ENCODE results near the gene C9orf78. TPM values are rescaled to one million over a fixed set of nuclear protein-coding genes. Genes with fewer than 3 reads are reported as not detected.

The C9orf78 gene, protein sequence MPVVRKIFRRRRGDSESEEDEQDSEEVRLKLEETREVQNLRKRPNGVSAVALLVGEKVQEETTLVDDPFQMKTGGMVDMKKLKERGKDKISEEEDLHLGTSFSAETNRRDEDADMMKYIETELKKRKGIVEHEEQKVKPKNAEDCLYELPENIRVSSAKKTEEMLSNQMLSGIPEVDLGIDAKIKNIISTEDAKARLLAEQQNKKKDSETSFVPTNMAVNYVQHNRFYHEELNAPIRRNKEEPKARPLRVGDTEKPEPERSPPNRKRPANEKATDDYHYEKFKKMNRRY
- 10 to 100 TPM; 35.1 to 47.5 (median 37.3) TPM for total RNA-seq
- long read RNA-seq, donor 1, transcript C9orf78-201 (9 exons, 1,795 nt), result major isoform, 114 of 128 reads
- long read RNA-seq, donor 1, partial matches to known transcripts, result 7 of 128 reads
- long read RNA-seq, donor 1, other reads (novel, unspliced or antisense), result 7 of 128 reads
- long read RNA-seq, donor 2, transcript C9orf78-201 (9 exons, 1,795 nt), result major isoform, 50 of 66 reads
- long read RNA-seq, donor 2, partial matches to known transcripts, result 10 of 66 reads
- long read RNA-seq, donor 2, other reads (novel, unspliced or antisense), result 6 of 66 reads

DNA sequence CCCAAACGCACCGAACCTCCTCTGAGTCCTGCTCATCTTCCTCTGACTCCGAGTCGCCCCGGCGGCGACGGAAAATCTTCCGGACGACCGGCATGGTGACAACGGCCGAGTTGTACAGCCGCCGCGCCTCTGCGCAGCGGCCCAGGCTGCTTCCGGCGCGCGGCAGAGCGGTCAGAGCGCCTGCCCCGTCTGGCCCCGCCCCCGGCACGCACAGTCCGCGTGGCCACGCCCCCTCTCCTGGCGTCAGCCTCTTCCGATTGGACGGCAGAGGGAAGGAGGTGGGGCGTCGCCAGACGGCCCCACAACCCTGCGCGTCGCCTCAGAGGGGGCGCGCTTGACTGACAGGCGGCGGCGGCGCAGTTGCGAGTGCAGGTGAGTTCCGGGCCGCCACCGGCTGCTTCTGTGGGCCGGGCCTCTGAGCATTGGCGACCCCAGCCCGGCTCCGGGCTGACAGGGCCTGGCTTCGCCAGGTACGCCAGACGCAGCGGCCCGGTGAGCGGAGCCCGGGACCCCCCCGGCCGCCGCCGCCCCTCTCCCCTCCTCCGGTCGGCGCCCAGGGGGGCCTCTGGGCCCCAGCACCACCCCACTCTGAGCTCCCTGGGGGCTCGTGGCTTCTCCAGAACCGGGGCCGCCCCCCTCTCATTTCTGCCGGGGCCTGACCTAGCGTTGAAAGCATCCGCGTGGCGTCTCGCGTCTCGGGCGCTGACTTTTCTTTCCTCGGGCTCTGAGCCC lies at the start of gene C9orf78, which contains the start of gene USP20:
Gene C9orf78 (minus strand): TSS at position 148 of the 732 bp plus-strand sequence. CDS start 54 bp downstream, at position 94.
Gene USP20 (plus strand): TSS at position 331 of the 732 bp plus-strand sequence. CDS start 17,098 bp downstream, outside the sequence.
- peak within 1 kb of the TSS; percentile 66 for H3K4me3 ChIP-seq
- no peaks in the 10 kb centered on the region for H3K36me3 ChIP-seq (ENCODE audit: low read depth)
- H3K9me3 ChIP-seq, result no peaks in the 10 kb centered on the region
- TF ChIP-seq, protein P1, sequence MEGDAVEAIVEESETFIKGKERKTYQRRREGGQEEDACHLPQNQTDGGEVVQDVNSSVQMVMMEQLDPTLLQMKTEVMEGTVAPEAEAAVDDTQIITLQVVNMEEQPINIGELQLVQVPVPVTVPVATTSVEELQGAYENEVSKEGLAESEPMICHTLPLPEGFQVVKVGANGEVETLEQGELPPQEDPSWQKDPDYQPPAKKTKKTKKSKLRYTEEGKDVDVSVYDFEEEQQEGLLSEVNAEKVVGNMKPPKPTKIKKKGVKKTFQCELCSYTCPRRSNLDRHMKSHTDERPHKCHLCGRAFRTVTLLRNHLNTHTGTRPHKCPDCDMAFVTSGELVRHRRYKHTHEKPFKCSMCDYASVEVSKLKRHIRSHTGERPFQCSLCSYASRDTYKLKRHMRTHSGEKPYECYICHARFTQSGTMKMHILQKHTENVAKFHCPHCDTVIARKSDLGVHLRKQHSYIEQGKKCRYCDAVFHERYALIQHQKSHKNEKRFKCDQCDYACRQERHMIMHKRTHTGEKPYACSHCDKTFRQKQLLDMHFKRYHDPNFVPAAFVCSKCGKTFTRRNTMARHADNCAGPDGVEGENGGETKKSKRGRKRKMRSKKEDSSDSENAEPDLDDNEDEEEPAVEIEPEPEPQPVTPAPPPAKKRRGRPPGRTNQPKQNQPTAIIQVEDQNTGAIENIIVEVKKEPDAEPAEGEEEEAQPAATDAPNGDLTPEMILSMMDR (IDR thresholded peaks at IDR 0.05), result peak; percentile 27
- peaks cover 15% of the 10 kb centered on the region for H3K4me1 ChIP-seq (ENCODE audit: low read depth)
- intact Hi-C loops (cut with DNase I, micrococcal nuclease), result no loop called here
- ATAC-seq (peak; percentile 99), DNase-seq (peak; percentile 98 to 99 (median 98))

DNA sequence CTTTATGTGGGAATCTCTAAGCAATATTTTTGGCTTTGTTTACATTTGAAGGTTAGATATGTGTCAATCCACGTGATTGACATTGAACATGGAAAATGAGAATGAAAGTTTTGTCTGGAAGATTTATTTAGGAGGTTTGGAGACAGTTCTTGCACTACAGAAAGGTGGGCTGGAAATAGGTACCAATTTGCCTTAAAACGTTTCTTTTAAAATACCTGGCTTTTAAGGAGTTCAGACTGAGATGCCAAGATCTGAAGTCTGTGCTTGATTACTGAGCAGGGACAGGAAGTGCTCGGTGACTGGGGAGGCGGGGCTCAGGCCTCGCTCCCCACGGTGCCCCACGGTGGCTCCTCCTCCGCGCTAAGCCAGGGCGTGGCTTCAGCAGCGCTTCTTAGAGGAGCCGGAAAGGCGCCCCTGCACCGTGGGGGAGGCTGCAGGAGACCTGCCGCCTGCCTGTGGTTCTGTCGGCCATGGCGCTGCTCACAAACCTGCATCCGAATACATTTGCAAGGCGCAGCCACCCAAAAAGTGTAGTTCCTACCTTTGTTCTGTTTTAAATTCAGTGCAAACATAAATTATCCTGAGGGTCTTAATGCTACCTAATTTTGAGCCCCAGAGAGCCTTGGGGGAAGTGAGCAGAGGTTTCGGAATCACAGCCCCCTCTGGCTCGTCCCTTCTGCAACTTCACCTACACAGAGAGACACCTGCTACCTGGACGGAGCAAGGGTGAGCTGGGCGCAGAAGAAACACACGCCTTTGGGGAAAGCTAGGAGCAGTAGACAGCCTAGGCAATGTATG lies 49.3 kb upstream of the C9orf78 start:
- no peaks in the 10 kb centered on the region for H3K36me3 ChIP-seq (ENCODE audit: low read depth)
- DNase-seq, result peak; percentile 96 to 98 (median 97)
- no peak overlapping the region for H3K4me3 ChIP-seq
- peaks cover 24% of the 10 kb centered on the region for H3K4me1 ChIP-seq (ENCODE audit: low read depth)
- peak; percentile 81 for ATAC-seq
- no peaks in the 10 kb centered on the region for H3K9me3 ChIP-seq
- intact Hi-C loops (cut with DNase I, micrococcal nuclease), result loop anchor here in 1 of 2 donors (5.0 kb wide), 1 partner anchor 158 kb away; the partner anchor contains the start of gene FNBP1
- TF ChIP-seq, protein P1 (IDR thresholded peaks at IDR 0.05), result no peak

DNA sequence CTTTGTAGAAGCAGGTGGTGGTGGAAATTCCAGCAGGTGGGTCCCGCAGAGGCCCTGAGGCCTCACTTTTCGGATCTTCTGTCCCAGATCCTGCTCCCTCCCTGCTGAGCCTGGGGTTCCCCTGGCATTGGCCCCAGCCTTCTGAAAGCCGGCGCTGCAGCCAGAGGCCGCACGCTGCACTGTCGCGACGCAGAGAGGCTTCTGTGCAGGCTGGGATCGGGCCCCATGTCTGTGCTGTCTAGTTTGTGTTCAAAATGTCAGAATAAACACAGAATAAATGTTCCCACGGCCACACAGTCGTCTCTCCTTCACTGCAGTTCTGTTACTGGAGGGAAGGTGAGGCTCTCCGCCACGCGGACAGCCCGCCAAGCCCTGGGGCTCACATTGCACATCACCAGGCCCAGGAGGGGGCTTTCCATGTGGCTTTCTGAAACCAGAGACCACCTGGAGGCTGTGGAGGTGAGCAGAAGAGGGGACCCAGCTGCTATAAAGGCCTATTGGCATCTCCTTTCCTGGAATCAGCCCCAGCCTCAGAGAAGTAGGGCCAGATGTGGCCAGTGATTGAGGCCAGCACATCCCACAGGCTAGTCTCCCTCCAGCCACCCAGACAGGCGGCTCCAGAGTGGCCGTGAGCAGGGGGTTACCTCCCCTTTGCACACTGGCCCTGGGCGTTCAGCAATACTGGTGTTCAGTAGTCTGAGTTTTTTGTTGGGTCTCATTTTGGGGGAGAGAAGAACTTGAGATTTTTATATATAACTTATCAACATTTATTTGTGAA lies 46.7 kb upstream of the C9orf78 start:
- ATAC-seq, result no peak
- Histone ChIP-seq H3K4me3 (no peak overlapping the region), H3K4me1 (ENCODE audit: low read depth) (peaks cover 24% of the 10 kb centered on the region), H3K9me3 (no peaks in the 10 kb centered on the region), H3K36me3 (ENCODE audit: low read depth) (no peaks in the 10 kb centered on the region)
- TF ChIP-seq, protein P1 (IDR thresholded peaks at IDR 0.05), result no peak
- intact Hi-C loops (cut with DNase I, micrococcal nuclease), result no loop called here
- DNase-seq, result peak in 2 of 3 donors; percentile 28 to 46

DNA sequence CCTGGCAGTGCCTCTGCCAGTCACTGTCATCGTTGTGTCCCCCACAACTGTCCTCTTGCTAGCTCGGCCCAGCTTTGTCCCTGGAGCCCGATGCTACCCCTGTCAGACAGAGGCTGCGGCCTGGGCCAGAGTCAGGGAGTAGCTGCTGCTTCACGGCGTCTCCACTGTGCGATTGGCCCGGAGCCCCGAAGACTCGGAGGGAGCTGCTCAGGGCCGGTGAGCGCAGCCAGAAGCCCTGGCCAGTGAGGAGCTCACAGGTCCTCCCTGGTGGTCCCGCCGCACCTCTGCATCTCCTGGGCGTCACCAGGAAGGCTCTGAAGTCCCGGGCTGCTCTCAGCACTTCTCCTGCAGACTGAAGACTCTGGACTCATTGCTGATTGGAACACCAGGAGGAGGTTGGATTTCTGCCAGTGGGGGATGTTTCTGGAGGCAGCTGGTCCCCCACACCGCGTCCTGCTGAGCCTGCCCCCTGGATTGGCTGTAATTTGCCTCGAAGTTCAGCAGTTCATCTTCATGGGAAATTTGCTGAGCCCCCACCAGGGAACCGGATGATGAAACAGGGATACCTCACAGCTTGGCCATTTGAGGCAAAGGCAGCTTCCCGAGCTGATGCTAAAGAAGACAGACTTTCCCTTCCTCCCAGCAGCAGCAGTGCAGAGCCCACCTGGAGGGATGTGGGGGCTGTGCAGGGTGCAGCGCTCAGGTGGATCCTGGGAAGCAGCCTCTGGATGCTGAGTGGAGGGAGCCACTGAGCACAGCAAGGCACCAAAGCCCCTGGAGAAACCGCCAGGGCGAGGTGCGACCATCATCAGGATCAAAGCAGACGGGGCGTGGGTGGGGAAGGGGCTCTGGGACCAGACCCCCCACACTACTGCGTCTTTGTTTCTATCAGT lies 45.8 kb upstream of the C9orf78 start:
- H3K4me1 ChIP-seq (ENCODE audit: low read depth), result peaks cover 18% of the 10 kb centered on the region
- DNase-seq (peak in 1 of 3 donors; percentile 54), ATAC-seq (no peak)
- no peaks in the 10 kb centered on the region for H3K9me3 ChIP-seq
- H3K36me3 ChIP-seq (ENCODE audit: low read depth), result no peaks in the 10 kb centered on the region
- TF ChIP-seq, protein P1 (IDR thresholded peaks at IDR 0.05), result no peak
- intact Hi-C loops (cut with DNase I, micrococcal nuclease), result no loop called here
- no peak overlapping the region for H3K4me3 ChIP-seq

Measured in mucosa of descending colon (tissue), 3 donors.